Measurements from ENCODE around the gene LIX1. TPM values are rescaled to one million over a fixed set of nuclear protein-coding genes. Genes with fewer than 3 reads are reported as not detected.

LIX1 gene
- total and polyA plus RNA-seq, 12 donors, result 0.03 to 0.33 (median 0.18) TPM; not detected in 9

GRCh38 chr5:97131139-97131710, 11.2 kb downstream of the LIX1 start:
- Histone ChIP-seq H3K36me3 (replicated peaks in 1 of 2) (no peaks in the 10 kb centered on the region), H3K27me3 (no peaks in the 10 kb centered on the region), H3K4me1 (replicated peaks in 1 of 2) (no peaks in the 10 kb centered on the region), H3K9me3 (replicated peaks in 1 of 3) (no peaks in the 10 kb centered on the region), H3K4me3 (no peak overlapping the region), H3K27ac (no peak overlapping the region)
- no peak for DNase-seq
- intact Hi-C loops (cut with DNase I), result no loop called here
- no peak for TF ChIP-seq CTCF (IDR thresholded peaks at IDR 0.05)
- TF ChIP-seq POLR2A (IDR thresholded peaks at IDR 0.05), result no peak

- no peaks in the 10 kb centered on the region for H3K27me3 ChIP-seq
- no peaks in the 10 kb centered on the region for H3K9me3 ChIP-seq (replicated peaks in 1 of 3)
- no peaks in the 10 kb centered on the region for H3K4me1 ChIP-seq (replicated peaks in 1 of 2)
- intact Hi-C loops (cut with DNase I), result no loop called here
- WGBS, 4 donors, result 88 to 98% (median 94%) methylated on average over 1 of the region's 1 CpG
- no peak for DNase-seq
- no peaks in the 10 kb centered on the region for H3K36me3 ChIP-seq (replicated peaks in 1 of 2)
- no peak overlapping the region for H3K27ac ChIP-seq
- no peak overlapping the region for H3K4me3 ChIP-seq
- TF ChIP-seq POLR2A (IDR thresholded peaks at IDR 0.05) (no peak), CTCF (IDR thresholded peaks at IDR 0.05) (no peak)
Measured at GRCh38 chr5:97127727-97128126, 14.7 kb downstream of the LIX1 start.

GRCh38 chr5:97125125-97125683, 17.2 kb downstream of the LIX1 start:
- no peaks in the 10 kb centered on the region for H3K27me3 ChIP-seq
- H3K27ac ChIP-seq, result no peak overlapping the region
- 59 to 73% (median 64%) methylated on average over 3 of the region's 3 CpGs for WGBS, 4 donors
- no peak overlapping the region for H3K4me3 ChIP-seq
- no peak for TF ChIP-seq POLR2A (IDR thresholded peaks at IDR 0.05)
- DNase-seq, result no peak
- no peaks in the 10 kb centered on the region for H3K36me3 ChIP-seq (replicated peaks in 1 of 2)
- no peaks in the 10 kb centered on the region for H3K9me3 ChIP-seq (replicated peaks in 1 of 3)
- intact Hi-C loops (cut with DNase I), result no loop called here
- H3K4me1 ChIP-seq (replicated peaks in 1 of 2), result no peaks in the 10 kb centered on the region

GRCh38 chr5:97124335-97124734, 18.1 kb downstream of the LIX1 start:
- Histone ChIP-seq H3K27ac (no peak overlapping the region), H3K9me3 (replicated peaks in 1 of 3) (no peaks in the 10 kb centered on the region), H3K4me3 (no peak overlapping the region), H3K36me3 (replicated peaks in 1 of 2) (no peaks in the 10 kb centered on the region), H3K4me1 (replicated peaks in 1 of 2) (no peaks in the 10 kb centered on the region), H3K27me3 (no peaks in the 10 kb centered on the region)
- intact Hi-C loops (cut with DNase I), result no loop called here
- DNase-seq, result no peak
- WGBS, 4 donors, result 46 to 67% (median 56%) methylated on average over 2 of the region's 2 CpGs
- no peak for TF ChIP-seq CTCF (IDR thresholded peaks at IDR 0.05)
- no peak for TF ChIP-seq POLR2A (IDR thresholded peaks at IDR 0.05)

- no peaks in the 10 kb centered on the region for H3K36me3 ChIP-seq (replicated peaks in 1 of 2)
- H3K27ac ChIP-seq, result no peak overlapping the region
- intact Hi-C loops (cut with DNase I), result no loop called here
- TF ChIP-seq POLR2A (IDR thresholded peaks at IDR 0.05) (no peak), CTCF (IDR thresholded peaks at IDR 0.05) (no peak)
- H3K27me3 ChIP-seq, result no peaks in the 10 kb centered on the region
- no peak overlapping the region for H3K4me3 ChIP-seq
- no peak for DNase-seq
- no peaks in the 10 kb centered on the region for H3K4me1 ChIP-seq (replicated peaks in 1 of 2)
- 78 to 87% (median 81%) methylated on average over 5 of the region's 5 CpGs for WGBS, 4 donors
- no peaks in the 10 kb centered on the region for H3K9me3 ChIP-seq (replicated peaks in 1 of 3)
Measured at GRCh38 chr5:97121848-97122247, 20.6 kb downstream of the LIX1 start.

Data from adrenal gland (tissue), 12 donors.